Neural cell (in vitro differentiated cells): Measurements from ENCODE around the gene PI4K2B. TPM values are rescaled to one million over a fixed set of nuclear protein-coding genes. Genes with fewer than 3 reads are reported as not detected.
"Not testable (repeated sequence)": the region's sequence is repeated elsewhere in the genome, so short reads cannot be mapped to it uniquely, and the experiment has no call there.

Source experiments
- H2AFZ ChIP-seq: fragments of 200-600, 300-800 bp; sonication (generic), shearing (Covaris generic); 2 replicates; pipeline ENCODE4 v1.6.0; 2014; ENCODE audit warnings: low read depth, mild to moderate bottlenecking, antibody characterized with exemption, low read length, moderate library complexity
- H3F3A ChIP-seq: fragments of 200-600 bp; shearing (Covaris generic); 2 replicates; pipeline ENCODE4 v1.6.1; 2016; ENCODE audit warnings: mild to moderate bottlenecking, moderate library complexity, mixed read lengths, antibody characterized with exemption, low read length; ENCODE audit not compliant: insufficient read depth, poor library complexity, severe bottlenecking
- H3K27ac ChIP-seq: fragments of 200-600, 300-800 bp; sonication (generic), shearing (Covaris generic); 2 replicates; pipeline ENCODE4 v1.5.1; 2014; ENCODE audit warnings: mild to moderate bottlenecking, low read length, moderate library complexity
- H3K27me3 ChIP-seq: fragments of 300-800, 200-600 bp; sonication (generic), shearing (Covaris generic); 2 replicates; pipeline ENCODE4 v1.6.0; 2014; ENCODE audit warnings: mild to moderate bottlenecking, low read depth, low read length, moderate library complexity; ENCODE audit not compliant: insufficient read depth
- H3K36me3 ChIP-seq: fragments of 300-800, 200-600 bp; sonication (generic), shearing (Covaris generic); 2 replicates; pipeline ENCODE4 v1.5.1; 2014; ENCODE audit warnings: mild to moderate bottlenecking, antibody characterized with exemption, low read length, moderate library complexity; ENCODE audit not compliant: insufficient read depth
- H3K4me2 ChIP-seq: fragments of 300-800, 200-600 bp; sonication (generic), shearing (Covaris generic); 2 replicates; pipeline ENCODE4 v1.6.0; 2014; ENCODE audit warnings: mild to moderate bottlenecking, low read length
- H3K4me3 ChIP-seq: fragments of 300-800, 200-600 bp; sonication (generic), shearing (Covaris generic); 2 replicates; pipeline ENCODE4 v1.5.1; 2014; ENCODE audit warnings: mild to moderate bottlenecking, low read length, moderate library complexity
- H3K79me2 ChIP-seq: fragments of 200-600 bp; shearing (Covaris generic); replicated peaks from 2 replicates; pipeline ENCODE4 v1.6.0; 2014; ENCODE audit warnings: mild to moderate bottlenecking, low read length, moderate library complexity; ENCODE audit not compliant: insufficient read depth
- H3K9ac ChIP-seq: fragments of 300-800, 200-600 bp; sonication (generic), shearing (Covaris generic); 2 replicates; pipeline ENCODE4 v1.6.1; 2016; ENCODE audit warnings: mild to moderate bottlenecking, low read length, mixed read lengths
- H3K9me2 ChIP-seq: fragments of 200-600 bp; shearing (Covaris generic); 2 replicates; pipeline ENCODE4 v1.6.1; 2016; ENCODE audit warnings: mild to moderate bottlenecking, low read length, mixed read lengths; ENCODE audit not compliant: insufficient read depth
- H3K9me3 ChIP-seq: fragments of 200-600, 300-800 bp; sonication (generic), shearing (Covaris generic); 2 replicates; pipeline ENCODE4 v1.6.1; 2016; ENCODE audit warnings: mild to moderate bottlenecking, mixed run types, low read length, moderate library complexity, mixed read lengths
- H4K20me1 ChIP-seq: fragments of 200-600 bp; shearing (Covaris generic); 2 replicates; pipeline ENCODE4 v1.6.1; 2016; ENCODE audit warnings: mild to moderate bottlenecking, mixed run types; ENCODE audit not compliant: insufficient read depth
- CTCF ChIP-seq: fragments of 450-650 bp; IDR thresholded peaks from 2 replicates; pipeline ENCODE4 v1.5.1; 2014; ENCODE audit warnings: antibody characterized with exemption, mild to moderate bottlenecking, moderate library complexity; ENCODE audit not compliant: poor library complexity, severe bottlenecking
- EP300 ChIP-seq: fragments of 450-650 bp; conservative IDR thresholded peaks from 2 replicates; pipeline ENCODE4 v1.6.1; 2014; ENCODE audit warnings: antibody characterized with exemption, mild to moderate bottlenecking, moderate library complexity; ENCODE audit not compliant: poor library complexity, severe bottlenecking
- EZH2 ChIP-seq: fragments of 200-600, 300-800 bp; shearing (Covaris generic), sonication (generic); IDR thresholded peaks from 2 replicates; pipeline ENCODE4 v1.6.1; 2014; ENCODE audit warnings: antibody characterized with exemption, low read length, borderline replicate concordance, mild to moderate bottlenecking; ENCODE audit not compliant: insufficient read depth, poor library complexity, severe bottlenecking
- MXI1 ChIP-seq: fragments of 450-650 bp; conservative IDR thresholded peaks from 2 replicates; pipeline ENCODE4 v1.6.1; 2014; ENCODE audit warnings: antibody characterized with exemption, mild to moderate bottlenecking; ENCODE audit not compliant: poor library complexity, severe bottlenecking
- POLR2AphosphoS5 ChIP-seq: IDR thresholded peaks from 2 replicates; pipeline ENCODE4 v1.6.1; 2012
- RAD21 ChIP-seq: fragments of 450-650 bp; conservative IDR thresholded peaks from 2 replicates; pipeline ENCODE4 v1.6.1; 2014; ENCODE audit warnings: antibody characterized with exemption, mild to moderate bottlenecking, moderate library complexity
- SMC3 ChIP-seq: fragments of 450-650 bp; conservative IDR thresholded peaks from 2 replicates; pipeline ENCODE4 v1.6.1; 2014; ENCODE audit warnings: antibody characterized with exemption, mild to moderate bottlenecking, moderate library complexity; ENCODE audit not compliant: poor library complexity
- TAF1 ChIP-seq: IDR thresholded peaks from 2 replicates; pipeline ENCODE4 v1.6.1; 2012; ENCODE audit warnings: low read depth
- polyA plus RNA-seq: library from polyadenylated mRNA; depleted of rRNA; stranded (reverse); fragments of >200 nt; gene quantifications from 2 replicates; pipeline ENCODE4 v1.2.3, GENCODE V29; 2014
- TF ChIP-seq, protein P1 (sequence below): IDR thresholded peaks from 2 replicates; pipeline ENCODE4 v1.6.1; 2012; ENCODE audit warnings: borderline replicate concordance

PI4K2B gene
- polyA plus RNA-seq, 1 donor from 2014 or later, result 10.0 TPM

DNA sequence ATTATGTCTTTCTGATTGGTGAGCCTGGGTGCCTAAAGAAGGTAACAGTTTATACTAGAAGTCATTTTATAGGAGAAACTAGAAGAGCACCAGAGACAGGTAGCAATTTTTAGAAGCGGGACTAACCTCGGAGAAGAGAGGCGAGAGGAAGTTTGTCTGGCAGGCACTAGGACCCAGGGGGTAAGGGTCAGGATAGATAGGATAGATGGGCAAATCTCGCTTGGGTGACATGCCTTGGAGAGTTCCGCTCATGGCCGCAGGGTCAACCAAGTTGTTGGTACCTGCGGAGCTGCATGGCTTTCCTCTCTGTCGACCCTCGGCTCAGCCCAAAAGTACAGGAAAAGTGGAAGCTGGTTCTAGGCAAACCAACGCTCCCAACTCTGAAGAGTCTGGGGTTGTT is 11.3 kb downstream of the PI4K2B start:
- no peaks in the 10 kb centered on the region for H3K27me3 ChIP-seq
- H3K9me2 ChIP-seq, result no peaks in the 10 kb centered on the region
- H3F3A ChIP-seq, result no peaks in the 10 kb centered on the region
- H3K9me3 ChIP-seq, result no peaks in the 10 kb centered on the region
- no peak overlapping the region for H3K9ac ChIP-seq
- no peak overlapping the region for H3K4me3 ChIP-seq
- H3K4me2 ChIP-seq, result no peak overlapping the region
- H3K27ac ChIP-seq, result no peak overlapping the region
- no peak for TF ChIP-seq MXI1
- no peak for TF ChIP-seq EZH2
- no peak for TF ChIP-seq EP300
- no peak for TF ChIP-seq RAD21
- TF ChIP-seq POLR2AphosphoS5, result no peak
- TF ChIP-seq, protein P1, sequence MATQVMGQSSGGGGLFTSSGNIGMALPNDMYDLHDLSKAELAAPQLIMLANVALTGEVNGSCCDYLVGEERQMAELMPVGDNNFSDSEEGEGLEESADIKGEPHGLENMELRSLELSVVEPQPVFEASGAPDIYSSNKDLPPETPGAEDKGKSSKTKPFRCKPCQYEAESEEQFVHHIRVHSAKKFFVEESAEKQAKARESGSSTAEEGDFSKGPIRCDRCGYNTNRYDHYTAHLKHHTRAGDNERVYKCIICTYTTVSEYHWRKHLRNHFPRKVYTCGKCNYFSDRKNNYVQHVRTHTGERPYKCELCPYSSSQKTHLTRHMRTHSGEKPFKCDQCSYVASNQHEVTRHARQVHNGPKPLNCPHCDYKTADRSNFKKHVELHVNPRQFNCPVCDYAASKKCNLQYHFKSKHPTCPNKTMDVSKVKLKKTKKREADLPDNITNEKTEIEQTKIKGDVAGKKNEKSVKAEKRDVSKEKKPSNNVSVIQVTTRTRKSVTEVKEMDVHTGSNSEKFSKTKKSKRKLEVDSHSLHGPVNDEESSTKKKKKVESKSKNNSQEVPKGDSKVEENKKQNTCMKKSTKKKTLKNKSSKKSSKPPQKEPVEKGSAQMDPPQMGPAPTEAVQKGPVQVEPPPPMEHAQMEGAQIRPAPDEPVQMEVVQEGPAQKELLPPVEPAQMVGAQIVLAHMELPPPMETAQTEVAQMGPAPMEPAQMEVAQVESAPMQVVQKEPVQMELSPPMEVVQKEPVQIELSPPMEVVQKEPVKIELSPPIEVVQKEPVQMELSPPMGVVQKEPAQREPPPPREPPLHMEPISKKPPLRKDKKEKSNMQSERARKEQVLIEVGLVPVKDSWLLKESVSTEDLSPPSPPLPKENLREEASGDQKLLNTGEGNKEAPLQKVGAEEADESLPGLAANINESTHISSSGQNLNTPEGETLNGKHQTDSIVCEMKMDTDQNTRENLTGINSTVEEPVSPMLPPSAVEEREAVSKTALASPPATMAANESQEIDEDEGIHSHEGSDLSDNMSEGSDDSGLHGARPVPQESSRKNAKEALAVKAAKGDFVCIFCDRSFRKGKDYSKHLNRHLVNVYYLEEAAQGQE, result no peak
- TF ChIP-seq CTCF, result no peak
- no peak for TF ChIP-seq TAF1
- TF ChIP-seq SMC3, result no peak
- no peaks in the 10 kb centered on the region for H3K79me2 ChIP-seq
- H3K36me3 ChIP-seq, result no peaks in the 10 kb centered on the region
- no peaks in the 10 kb centered on the region for H4K20me1 ChIP-seq
- no peak overlapping the region for H2AFZ ChIP-seq

GRCh38 chr4:25246680-25247611 is 13.1 kb downstream of the PI4K2B start:
- Histone ChIP-seq H3K9me2 (no peaks in the 10 kb centered on the region), H3K9me3 (no peaks in the 10 kb centered on the region), H3K9ac (no peak overlapping the region), H4K20me1 (no peaks in the 10 kb centered on the region), H3F3A (no peaks in the 10 kb centered on the region), H3K4me2 (no peak overlapping the region), H3K27me3 (no peaks in the 10 kb centered on the region), H3K4me3 (no peak overlapping the region), H3K27ac (no peak overlapping the region), H3K79me2 (no peaks in the 10 kb centered on the region), H3K36me3 (no peaks in the 10 kb centered on the region), H2AFZ (no peak overlapping the region)
- TF ChIP-seq, protein P1, result no peak
- no peak for TF ChIP-seq MXI1
- TF ChIP-seq SMC3, result no peak
- TF ChIP-seq EP300, result no peak
- no peak for TF ChIP-seq CTCF
- no peak for TF ChIP-seq TAF1
- no peak for TF ChIP-seq EZH2
- no peak for TF ChIP-seq POLR2AphosphoS5

- H3K79me2 ChIP-seq, H3K27me3 ChIP-seq, H3F3A ChIP-seq, H3K9me2 ChIP-seq, H3K4me3 ChIP-seq, H3K4me2 ChIP-seq, H3K9me3 ChIP-seq, H2AFZ ChIP-seq, H4K20me1 ChIP-seq, H3K27ac ChIP-seq, H3K36me3 ChIP-seq, H3K9ac ChIP-seq: not testable (repeated sequence)
Observed at GRCh38 chr4:25248875-25249274, 15.0 kb downstream of the PI4K2B start.
